Keratinocyte (primary cell): ENCODE data around the gene NPSR1.

Source experiments
- CTCF ChIP-seq, 3 experiments: IDR thresholded peaks in 1 of 3; conservative IDR thresholded peaks in 1 of 3; optimal IDR thresholded peaks in 1 of 3; 2 replicates in 2 of 3; 3 replicates in 1 of 3; pipeline versions ENCODE3 to v1.5.1; 2011; ENCODE audit warnings: low read length in 3 of 3, mild to moderate bottlenecking in 3 of 3, moderate library complexity in 2 of 3, control low read depth in 1 of 3, inconsistent platforms in 1 of 3; ENCODE audit not compliant: insufficient read depth in 2 of 3; ENCODE audit errors: extremely low read depth in 1 of 3
- EZH2 ChIP-seq: IDR thresholded peaks from one replicate; pipeline ENCODE4 v1.6.1; 2012; ENCODE audit warnings: inconsistent platforms, mild to moderate bottlenecking, low read length, moderate library complexity

DNA sequence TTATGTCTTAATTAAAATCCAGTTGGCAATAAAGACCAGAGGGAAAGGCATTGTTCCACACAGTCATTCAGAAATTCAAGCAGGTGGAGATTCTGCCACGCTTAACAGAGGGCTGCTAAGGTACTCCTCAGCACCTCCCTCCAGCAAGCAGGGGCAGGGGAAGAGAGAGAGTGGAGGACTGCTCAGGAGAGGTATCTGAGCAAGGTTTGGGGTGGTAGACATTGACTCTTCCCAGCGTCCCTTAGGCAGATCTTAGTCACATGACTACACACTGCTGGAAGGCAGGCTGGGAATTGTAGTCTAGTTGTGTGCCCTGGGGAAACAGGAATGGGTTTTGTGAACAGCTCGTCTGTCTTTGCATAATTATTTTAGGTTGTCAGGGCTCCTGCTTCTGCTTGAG lies 181.6 kb downstream of the NPSR1 start:
- no peak for TF ChIP-seq CTCF (optimal IDR thresholded peaks at IDR 0.05 in 1 of 3, IDR thresholded peaks at IDR 0.05 in 1 of 3, conservative IDR thresholded peaks at IDR 0.05 in 1 of 3; ENCODE audit: extremely low read depth in 1 of 3, insufficient read depth in 2 of 3, low read length in 3 of 3)
- no peak for TF ChIP-seq EZH2
